Melanocyte of skin (primary cell): ENCODE results near the gene KCNJ11. TPM values are rescaled to one million over a fixed set of nuclear protein-coding genes. Genes with fewer than 3 reads are reported as not detected.

Experiments
- total RNA-seq, 2 donors: library from RNA; depleted of rRNA; stranded (reverse); fragments of >200 nt; gene quantifications; 2 replicates each; pipeline ENCODE4 v1.2.3, GENCODE V29; 2012

KCNJ11 gene
- not detected for total RNA-seq

DNA sequence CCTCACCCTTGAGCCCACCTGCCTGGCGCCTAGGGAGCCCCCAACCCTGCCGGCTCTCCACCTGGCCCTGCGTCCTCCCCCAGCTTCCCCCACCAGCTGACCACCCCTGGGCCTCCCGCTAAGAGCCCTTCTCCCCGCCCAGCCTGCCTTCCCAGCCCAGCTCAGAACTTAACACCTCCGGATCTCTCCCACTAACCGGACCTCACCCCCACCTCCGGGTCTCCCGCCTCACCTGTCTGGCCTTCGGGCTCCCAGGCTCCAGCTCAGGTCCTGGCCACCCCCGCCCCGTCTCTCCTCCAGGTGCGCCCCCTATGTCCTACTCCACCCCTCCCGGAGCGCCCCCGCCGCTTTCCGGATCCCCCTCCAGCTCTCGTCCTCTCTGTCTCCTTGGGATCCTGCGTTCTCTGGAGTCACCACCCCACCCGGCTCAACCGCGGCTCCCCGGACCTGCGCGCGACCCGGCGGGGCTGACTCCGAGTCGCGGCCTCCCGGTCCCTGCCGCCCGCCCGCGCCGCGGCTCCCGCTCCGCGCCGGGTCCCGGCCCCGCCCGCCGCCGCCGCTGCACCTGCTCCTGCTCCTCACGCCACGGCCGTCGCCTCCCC, at the start of gene KCNJ11:
Gene KCNJ11, minus strand, starts transcription at position 51 of the 602 bp plus-strand sequence. CDS start 568 bp downstream, outside the sequence.

DNA sequence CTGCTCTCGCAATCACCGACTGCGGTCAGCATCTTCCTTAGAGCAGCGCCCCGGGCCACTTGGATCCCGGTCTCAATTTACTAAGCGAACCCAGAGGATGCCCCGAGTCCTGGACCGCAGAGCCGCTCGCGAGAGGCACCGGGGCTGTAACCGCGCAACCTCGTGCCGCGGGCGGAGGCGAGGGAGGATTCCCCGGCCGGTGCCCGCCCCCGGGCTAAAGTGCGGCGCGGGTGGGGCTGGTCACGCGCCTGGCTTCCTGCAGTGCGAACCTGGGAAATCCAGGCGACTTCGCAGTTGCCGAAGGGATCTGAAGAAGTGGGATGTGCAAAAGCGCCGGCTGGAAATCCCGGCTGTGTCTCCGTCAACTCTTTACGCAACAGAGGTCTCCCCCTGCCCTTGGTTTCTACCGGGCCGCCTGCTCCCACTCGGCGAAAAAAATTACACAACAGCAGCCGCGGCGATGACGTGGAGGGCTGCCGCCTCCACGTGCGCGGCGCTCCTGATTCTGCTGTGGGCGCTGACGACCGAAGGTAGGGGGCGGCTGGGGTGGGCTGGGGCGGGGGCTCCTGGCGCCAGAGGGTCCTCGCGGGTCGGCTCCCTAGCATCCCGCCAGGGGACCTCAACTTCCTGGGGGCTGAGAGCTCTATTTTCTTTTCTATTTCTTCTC, 36.8 kb downstream of the KCNJ11 start, which contains the start of gene NCR3LG1:
Gene NCR3LG1, plus strand, starts transcription at position 291 of the 667 bp plus-strand sequence. Its CDS starts 170 bp downstream, at position 461.

Other genes with a start within 250 kb of the KCNJ11 start
- gene PIK3C2A, start 180.7 kb downstream of the KCNJ11 start, total RNA-seq: 10 to 100 TPM; 49.6 to 56.3 TPM
- 10 to 100 TPM; 25.6 to 31.0 TPM for gene NUCB2, start 111.9 kb downstream of the KCNJ11 start, total RNA-seq
- gene NCR3LG1, start 36.9 kb downstream of the KCNJ11 start, total RNA-seq: 10 to 100 TPM in 1 of 2 donors, 1 to 10 TPM in 1; 7.0 to 10.7 TPM
- under 1 TPM in 1 of 2 donors, not detected in 1; 0.33 TPM for gene ABCC8, start 88.2 kb upstream of the KCNJ11 start, total RNA-seq
- gene USH1C, start 155.8 kb upstream of the KCNJ11 start, total RNA-seq: not detected
- gene OTOG, start 158.6 kb upstream of the KCNJ11 start, total RNA-seq: not detected